ENCODE results near the gene SYNDIG1.

SYNDIG1 gene

GRCh38 chr20:24455081-24455480, 14.3 kb upstream of the SYNDIG1 start:
- Histone ChIP-seq H3K4me1 (ENCODE audit: insufficient read depth, poor library complexity, severe bottlenecking) (no peaks in the 10 kb centered on the region), H3K27ac (ENCODE audit: poor library complexity, severe bottlenecking) (no peak overlapping the region), H3K4me3 (ENCODE audit: severe bottlenecking) (no peak overlapping the region), H3K36me3 (ENCODE audit: low read depth) (no peaks in the 10 kb centered on the region), H3K9me3 (ENCODE audit: severe bottlenecking) (no peaks in the 10 kb centered on the region), H3K27me3 (ENCODE audit: insufficient read depth, poor library complexity, severe bottlenecking) (peaks cover 28% of the 10 kb centered on the region)
- DNase-seq (ENCODE audit: low spot score): no peak
- no peak for ATAC-seq (ENCODE audit: low read depth)
- TF ChIP-seq, protein P1, sequence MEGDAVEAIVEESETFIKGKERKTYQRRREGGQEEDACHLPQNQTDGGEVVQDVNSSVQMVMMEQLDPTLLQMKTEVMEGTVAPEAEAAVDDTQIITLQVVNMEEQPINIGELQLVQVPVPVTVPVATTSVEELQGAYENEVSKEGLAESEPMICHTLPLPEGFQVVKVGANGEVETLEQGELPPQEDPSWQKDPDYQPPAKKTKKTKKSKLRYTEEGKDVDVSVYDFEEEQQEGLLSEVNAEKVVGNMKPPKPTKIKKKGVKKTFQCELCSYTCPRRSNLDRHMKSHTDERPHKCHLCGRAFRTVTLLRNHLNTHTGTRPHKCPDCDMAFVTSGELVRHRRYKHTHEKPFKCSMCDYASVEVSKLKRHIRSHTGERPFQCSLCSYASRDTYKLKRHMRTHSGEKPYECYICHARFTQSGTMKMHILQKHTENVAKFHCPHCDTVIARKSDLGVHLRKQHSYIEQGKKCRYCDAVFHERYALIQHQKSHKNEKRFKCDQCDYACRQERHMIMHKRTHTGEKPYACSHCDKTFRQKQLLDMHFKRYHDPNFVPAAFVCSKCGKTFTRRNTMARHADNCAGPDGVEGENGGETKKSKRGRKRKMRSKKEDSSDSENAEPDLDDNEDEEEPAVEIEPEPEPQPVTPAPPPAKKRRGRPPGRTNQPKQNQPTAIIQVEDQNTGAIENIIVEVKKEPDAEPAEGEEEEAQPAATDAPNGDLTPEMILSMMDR (IDR thresholded peaks at IDR 0.05; ENCODE audit: poor library complexity, severe bottlenecking): no peak

DNA sequence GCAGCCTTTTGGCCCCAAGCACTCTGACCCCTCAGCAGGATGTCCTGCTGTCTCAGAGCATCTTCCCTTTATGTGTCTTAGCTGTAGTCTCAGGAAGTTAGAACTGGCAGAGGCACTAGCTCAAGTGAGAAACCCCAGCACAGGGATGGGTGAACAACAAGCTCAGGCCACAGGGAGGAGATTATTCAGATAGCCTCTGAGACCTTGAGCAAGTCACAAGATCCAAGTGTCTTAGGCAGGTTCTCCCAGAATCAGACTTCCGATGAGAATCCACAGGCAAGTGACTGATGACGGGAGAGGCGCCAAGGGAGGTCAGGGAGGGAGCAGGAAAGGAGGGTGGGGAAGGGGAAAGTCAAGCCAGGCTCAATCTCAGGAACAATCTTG, 13.0 kb upstream of the SYNDIG1 start:
- no peak overlapping the region for H3K4me3 ChIP-seq (ENCODE audit: severe bottlenecking)
- H3K36me3 ChIP-seq (ENCODE audit: low read depth): no peaks in the 10 kb centered on the region
- H3K27me3 ChIP-seq (ENCODE audit: insufficient read depth, poor library complexity, severe bottlenecking): peaks cover 28% of the 10 kb centered on the region
- ATAC-seq (ENCODE audit: low read depth): no peak
- H3K9me3 ChIP-seq (ENCODE audit: severe bottlenecking): no peaks in the 10 kb centered on the region
- no peak overlapping the region for H3K27ac ChIP-seq (ENCODE audit: poor library complexity, severe bottlenecking)
- TF ChIP-seq, protein P1 (IDR thresholded peaks at IDR 0.05; ENCODE audit: poor library complexity, severe bottlenecking): no peak
- H3K4me1 ChIP-seq (ENCODE audit: insufficient read depth, poor library complexity, severe bottlenecking): no peaks in the 10 kb centered on the region
- DNase-seq (ENCODE audit: low spot score): no peak

GRCh38 chr20:24458436-24458835, 11.0 kb upstream of the SYNDIG1 start:
- H3K4me1 ChIP-seq (ENCODE audit: insufficient read depth, poor library complexity, severe bottlenecking): no peaks in the 10 kb centered on the region
- H3K4me3 ChIP-seq (ENCODE audit: severe bottlenecking): no peak overlapping the region
- H3K27ac ChIP-seq (ENCODE audit: poor library complexity, severe bottlenecking): no peak overlapping the region
- peaks cover 36% of the 10 kb centered on the region for H3K27me3 ChIP-seq (ENCODE audit: insufficient read depth, poor library complexity, severe bottlenecking)
- TF ChIP-seq, protein P1 (IDR thresholded peaks at IDR 0.05; ENCODE audit: poor library complexity, severe bottlenecking): no peak
- H3K9me3 ChIP-seq (ENCODE audit: severe bottlenecking): no peaks in the 10 kb centered on the region
- no peaks in the 10 kb centered on the region for H3K36me3 ChIP-seq (ENCODE audit: low read depth)
- ATAC-seq (ENCODE audit: low read depth) (no peak), DNase-seq (ENCODE audit: low spot score) (no peak)

GRCh38 chr20:24459733-24460132, 9.7 kb upstream of the SYNDIG1 start:
- no peak for ATAC-seq (ENCODE audit: low read depth)
- Histone ChIP-seq H3K4me3 (ENCODE audit: severe bottlenecking) (no peak overlapping the region), H3K27me3 (ENCODE audit: insufficient read depth, poor library complexity, severe bottlenecking) (peaks cover 40% of the 10 kb centered on the region)

DNA sequence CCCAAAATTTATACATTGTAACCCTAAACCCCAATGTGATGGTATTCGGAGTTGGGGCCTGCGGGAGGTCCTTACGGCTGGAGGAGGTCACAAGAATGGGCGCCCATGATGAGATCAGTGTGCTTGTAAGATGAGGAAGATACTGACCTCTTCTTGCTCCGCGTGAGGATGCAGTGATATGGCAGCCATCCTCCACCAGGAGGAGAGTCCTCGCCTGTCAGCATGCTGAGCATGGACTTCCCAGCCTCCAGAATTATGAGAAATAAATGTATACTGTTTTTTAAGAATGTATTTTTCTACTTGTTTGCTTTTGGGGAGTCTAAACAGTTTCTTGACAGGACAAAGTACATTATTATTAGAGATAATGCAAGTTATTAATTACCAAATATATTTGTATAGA, 8.7 kb upstream of the SYNDIG1 start:
- Histone ChIP-seq H3K27ac (ENCODE audit: poor library complexity, severe bottlenecking) (no peak overlapping the region), H3K4me3 (ENCODE audit: severe bottlenecking) (no peak overlapping the region), H3K4me1 (ENCODE audit: insufficient read depth, poor library complexity, severe bottlenecking) (no peaks in the 10 kb centered on the region), H3K9me3 (ENCODE audit: severe bottlenecking) (no peaks in the 10 kb centered on the region), H3K27me3 (ENCODE audit: insufficient read depth, poor library complexity, severe bottlenecking) (peaks cover 43% of the 10 kb centered on the region), H3K36me3 (ENCODE audit: low read depth) (no peaks in the 10 kb centered on the region)
- ATAC-seq (ENCODE audit: low read depth) (no peak), DNase-seq (ENCODE audit: low spot score) (no peak)
- TF ChIP-seq, protein P1 (IDR thresholded peaks at IDR 0.05; ENCODE audit: poor library complexity, severe bottlenecking): no peak

More at GRCh38 chr20:24459733-24460132, 9.7 kb upstream of the SYNDIG1 start:
- H3K27ac ChIP-seq (ENCODE audit: poor library complexity, severe bottlenecking): no peak overlapping the region
- no peaks in the 10 kb centered on the region for H3K9me3 ChIP-seq (ENCODE audit: severe bottlenecking)
- H3K4me1 ChIP-seq (ENCODE audit: insufficient read depth, poor library complexity, severe bottlenecking): no peaks in the 10 kb centered on the region
- DNase-seq (ENCODE audit: low spot score): no peak
- TF ChIP-seq, protein P1 (IDR thresholded peaks at IDR 0.05; ENCODE audit: poor library complexity, severe bottlenecking): no peak
- H3K36me3 ChIP-seq (ENCODE audit: low read depth): no peaks in the 10 kb centered on the region

Data from RWPE2 (cell line).